HepG2 (cell line): ENCODE data around the gene SPATA33. TPM values are rescaled to one million over a fixed set of nuclear protein-coding genes. Genes with fewer than 3 reads are reported as not detected.

Experiments used
- ARID2 ChIP-seq: sonication (generic); formaldehyde crosslinking; IDR thresholded peaks from 2 replicates; pipeline ENCODE4 v1.8.1; 2022; ENCODE audit warnings: mild to moderate bottlenecking, missing genetic modification reagents, borderline replicate concordance
- CEBPB ChIP-seq: IDR thresholded peaks from 2 replicates; pipeline ENCODE4 v1.6.1; 2011; ENCODE audit warnings: low read depth, low read length, improper control_type of control experiment, borderline replicate concordance
- HNF4G ChIP-seq, 2 experiments: sonication (generic) in 1 of 2; formaldehyde crosslinking in 1 of 2; IDR thresholded peaks; 2 replicates each; pipeline versions ENCODE4 v1.4.0 to v1.6.1; 2011 to 2020; ENCODE audit warnings: borderline replicate concordance in 2 of 2, low read depth in 2 of 2, mild to moderate bottlenecking in 2 of 2, low read length in 1 of 2, missing genetic modification reagents in 1 of 2, moderate library complexity in 1 of 2
- MYNN ChIP-seq: sonication (generic); formaldehyde crosslinking; IDR thresholded peaks from 2 replicates; pipeline ENCODE4 v1.4.0; 2020; ENCODE audit warnings: mild to moderate bottlenecking, low read depth, missing genetic modification reagents
- POLR2A ChIP-seq, 2 experiments: IDR thresholded peaks; 2 replicates each; pipeline ENCODE4 v1.6.1; 2011; ENCODE audit warnings: low read depth in 2 of 2, low read length in 2 of 2, mild to moderate bottlenecking in 1 of 2, moderate library complexity in 1 of 2; ENCODE audit not compliant: insufficient read depth in 1 of 2
- RAD21 ChIP-seq: fragments of 450-650 bp; formaldehyde crosslinking; IDR thresholded peaks from 2 replicates; pipeline ENCODE4 v1.5.0; 2020; ENCODE audit warnings: mild to moderate bottlenecking
- SALL2 ChIP-seq: sonication (generic); formaldehyde crosslinking; IDR thresholded peaks from 2 replicates; pipeline ENCODE4 v1.8.1; 2023; ENCODE audit warnings: mild to moderate bottlenecking, missing genetic modification reagents, inconsistent platforms
- SMARCE1 ChIP-seq: fragments of 450-650 bp; IDR thresholded peaks from 2 replicates; pipeline ENCODE4 v1.6.1; 2017; ENCODE audit warnings: borderline replicate concordance
- STAG1 ChIP-seq: sonication (generic); formaldehyde crosslinking; IDR thresholded peaks from 2 replicates; pipeline ENCODE4 v1.4.0; 2020; ENCODE audit warnings: missing genetic modification reagents
- TMF1 ChIP-seq: sonication (generic); formaldehyde crosslinking; IDR thresholded peaks from 2 replicates; pipeline ENCODE4 v1.8.1; 2022; ENCODE audit warnings: low read depth, missing genetic modification reagents
- ZNF724P ChIP-seq: sonication (generic); formaldehyde crosslinking; IDR thresholded peaks from 2 replicates; pipeline ENCODE4 v1.8.0; 2022; ENCODE audit warnings: missing genetic modification reagents, borderline replicate concordance
- polyA plus RNA-seq, 8 experiments: library from polyadenylated mRNA; depleted of rRNA in 3 of 8; stranded (reverse) in 7 of 8; unstranded in 1 of 8; fragments of >200 nt; fragmentation: Illumina TruSeq in 4 of 8; extraction: Trizol in 4 of 8; gene quantifications; 2 replicates each; pipeline versions ENCODE4 v1.2.1 to v1.2.3, GENCODE V29; 2011 to 2016; ENCODE audit warnings: low read depth in 4 of 8, missing spikeins in 1 of 8, mixed read lengths in 1 of 8; ENCODE audit not compliant: insufficient read depth in 1 of 8
- total RNA-seq, 5 experiments: library from RNA; depleted of rRNA; stranded (reverse); fragments of >200 nt; fragmentation: Illumina TruSeq; extraction: Trizol; gene quantifications; 2 replicates each; pipeline ENCODE4 v1.2.3, GENCODE V29; 2016; ENCODE audit warnings: low read depth in 1 of 5
- TF ChIP-seq, protein P1 (sequence below): sonication (generic); formaldehyde crosslinking; IDR thresholded peaks from 2 replicates; pipeline ENCODE4 v1.8.1; 2022; ENCODE audit warnings: mild to moderate bottlenecking, missing genetic modification reagents
- TF ChIP-seq, protein P2 (sequence below): sonication (generic); formaldehyde crosslinking; IDR thresholded peaks from 2 replicates; pipeline ENCODE4 v1.8.0; 2022; ENCODE audit warnings: missing genetic modification reagents, mild to moderate bottlenecking, inconsistent platforms, borderline replicate concordance
- TF ChIP-seq, protein P3 (sequence below): sonication (generic); formaldehyde crosslinking; IDR thresholded peaks from 2 replicates; pipeline ENCODE4 v1.8.0; 2022; ENCODE audit warnings: mild to moderate bottlenecking, missing genetic modification reagents, moderate library complexity
- TF ChIP-seq, protein P4 (sequence below), 2 experiments: sonication (generic) in 1 of 2; formaldehyde crosslinking in 1 of 2; IDR thresholded peaks; 2 replicates each; pipeline versions ENCODE4 v1.6.1 to v1.9.0; 2014 to 2022; ENCODE audit warnings: antibody characterized with exemption in 1 of 2, borderline replicate concordance in 1 of 2, inconsistent platforms in 1 of 2, low read depth in 1 of 2, missing genetic modification reagents in 1 of 2
- TF ChIP-seq, protein P5 (sequence below): sonication (generic); formaldehyde crosslinking; IDR thresholded peaks from 2 replicates; pipeline ENCODE4 v1.4.0; 2020; ENCODE audit warnings: missing genetic modification reagents

SPATA33 gene
- total and polyA plus RNA-seq, 2 of the 13 experiments (the other 11 are each of a cell fraction or from before 2014, with no cell fraction given): 5.7 to 11.0 TPM

DNA sequence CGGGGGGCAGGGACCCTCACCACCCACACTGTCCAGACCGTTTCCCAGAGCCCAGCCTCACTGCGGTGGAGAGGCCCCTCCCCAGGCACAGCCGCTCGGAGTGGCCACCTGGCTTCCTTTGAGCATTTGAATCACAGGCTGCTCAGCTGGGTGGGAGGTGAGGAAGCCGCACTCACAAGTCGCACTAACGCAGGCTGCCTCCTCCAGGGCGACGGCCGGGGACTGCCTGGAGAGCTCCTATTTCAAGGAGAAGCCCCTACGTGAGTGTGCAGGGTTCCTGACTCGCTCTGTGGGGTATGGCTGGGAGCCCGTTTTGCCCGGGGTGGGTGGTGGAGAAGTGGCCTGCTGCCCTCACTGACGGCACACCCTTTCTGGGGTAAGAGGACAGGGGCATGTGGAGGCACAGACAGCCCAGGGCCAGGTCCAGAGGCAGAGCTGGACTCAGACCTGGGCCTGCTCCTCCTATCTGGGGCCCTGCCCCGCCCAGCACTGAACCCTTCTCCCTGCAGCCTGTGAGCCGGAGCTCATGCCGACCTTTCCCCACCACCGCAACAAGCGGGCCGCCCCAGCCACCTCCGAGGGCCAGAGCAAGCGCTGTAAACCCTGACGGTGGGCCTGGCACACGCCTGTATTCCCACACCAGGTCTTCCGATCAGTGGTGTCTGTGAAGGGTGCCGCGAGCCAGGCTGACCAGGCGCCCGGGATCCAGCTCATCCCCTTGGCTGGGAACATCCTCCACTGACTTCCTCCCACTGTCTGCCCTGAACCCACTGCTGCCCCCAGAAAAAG lies 37.6 kb downstream of the SPATA33 start (continued):
- TF ChIP-seq, protein P1, sequence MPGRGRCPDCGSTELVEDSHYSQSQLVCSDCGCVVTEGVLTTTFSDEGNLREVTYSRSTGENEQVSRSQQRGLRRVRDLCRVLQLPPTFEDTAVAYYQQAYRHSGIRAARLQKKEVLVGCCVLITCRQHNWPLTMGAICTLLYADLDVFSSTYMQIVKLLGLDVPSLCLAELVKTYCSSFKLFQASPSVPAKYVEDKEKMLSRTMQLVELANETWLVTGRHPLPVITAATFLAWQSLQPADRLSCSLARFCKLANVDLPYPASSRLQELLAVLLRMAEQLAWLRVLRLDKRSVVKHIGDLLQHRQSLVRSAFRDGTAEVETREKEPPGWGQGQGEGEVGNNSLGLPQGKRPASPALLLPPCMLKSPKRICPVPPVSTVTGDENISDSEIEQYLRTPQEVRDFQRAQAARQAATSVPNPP (CRISPR knock-in tag): peak; percentile 85
- TF ChIP-seq STAG1 (CRISPR knock-in tag): peak; percentile 14; the same call in 1 of the 2 replicates
- TF ChIP-seq, protein P2, sequence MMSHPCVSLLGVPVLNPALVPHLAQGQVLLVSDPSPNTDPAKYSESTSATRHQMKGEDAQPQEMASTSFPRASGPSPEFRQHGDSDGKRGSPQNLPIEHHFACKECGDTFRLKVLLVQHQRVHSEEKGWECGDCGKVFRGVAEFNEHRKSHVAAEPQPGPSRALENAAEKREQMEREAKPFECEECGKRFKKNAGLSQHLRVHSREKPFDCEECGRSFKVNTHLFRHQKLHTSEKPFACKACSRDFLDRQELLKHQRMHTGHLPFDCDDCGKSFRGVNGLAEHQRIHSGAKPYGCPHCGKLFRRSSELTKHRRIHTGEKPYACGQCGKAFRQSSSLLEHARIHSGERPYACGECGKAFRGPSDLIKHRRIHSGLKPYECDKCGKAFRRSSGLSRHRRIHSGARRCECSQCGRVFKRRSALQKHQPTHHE (CRISPR knock-in tag): 0 out of 2 replicates have a peak, but pooled peaks have one; percentile 46
- TF ChIP-seq RAD21: no peak; the same call in 1 of the 2 replicates
- peak; percentile 41; the same call in 1 of the 2 replicates for TF ChIP-seq HNF4G (IDR thresholded peaks at IDR 0.05; ENCODE audit: borderline replicate concordance, low read depth, low read length)
- no peak; the same call in 1 of the 2 replicates for TF ChIP-seq HNF4G (CRISPR knock-in tag; IDR thresholded peaks at IDR 0.05; ENCODE audit: borderline replicate concordance, low read depth)
- TF ChIP-seq ARID2 (CRISPR knock-in tag): 0 out of 2 replicates have a peak, but pooled peaks have one; percentile 69
- TF ChIP-seq, protein P3, sequence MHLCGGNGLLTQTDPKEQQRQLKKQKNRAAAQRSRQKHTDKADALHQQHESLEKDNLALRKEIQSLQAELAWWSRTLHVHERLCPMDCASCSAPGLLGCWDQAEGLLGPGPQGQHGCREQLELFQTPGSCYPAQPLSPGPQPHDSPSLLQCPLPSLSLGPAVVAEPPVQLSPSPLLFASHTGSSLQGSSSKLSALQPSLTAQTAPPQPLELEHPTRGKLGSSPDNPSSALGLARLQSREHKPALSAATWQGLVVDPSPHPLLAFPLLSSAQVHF (CRISPR knock-in tag): 0 out of 2 replicates have a peak, but pooled peaks have one; percentile 0
- no peak for TF ChIP-seq MYNN (CRISPR knock-in tag)
- TF ChIP-seq CEBPB: no peak
- TF ChIP-seq, protein P4, sequence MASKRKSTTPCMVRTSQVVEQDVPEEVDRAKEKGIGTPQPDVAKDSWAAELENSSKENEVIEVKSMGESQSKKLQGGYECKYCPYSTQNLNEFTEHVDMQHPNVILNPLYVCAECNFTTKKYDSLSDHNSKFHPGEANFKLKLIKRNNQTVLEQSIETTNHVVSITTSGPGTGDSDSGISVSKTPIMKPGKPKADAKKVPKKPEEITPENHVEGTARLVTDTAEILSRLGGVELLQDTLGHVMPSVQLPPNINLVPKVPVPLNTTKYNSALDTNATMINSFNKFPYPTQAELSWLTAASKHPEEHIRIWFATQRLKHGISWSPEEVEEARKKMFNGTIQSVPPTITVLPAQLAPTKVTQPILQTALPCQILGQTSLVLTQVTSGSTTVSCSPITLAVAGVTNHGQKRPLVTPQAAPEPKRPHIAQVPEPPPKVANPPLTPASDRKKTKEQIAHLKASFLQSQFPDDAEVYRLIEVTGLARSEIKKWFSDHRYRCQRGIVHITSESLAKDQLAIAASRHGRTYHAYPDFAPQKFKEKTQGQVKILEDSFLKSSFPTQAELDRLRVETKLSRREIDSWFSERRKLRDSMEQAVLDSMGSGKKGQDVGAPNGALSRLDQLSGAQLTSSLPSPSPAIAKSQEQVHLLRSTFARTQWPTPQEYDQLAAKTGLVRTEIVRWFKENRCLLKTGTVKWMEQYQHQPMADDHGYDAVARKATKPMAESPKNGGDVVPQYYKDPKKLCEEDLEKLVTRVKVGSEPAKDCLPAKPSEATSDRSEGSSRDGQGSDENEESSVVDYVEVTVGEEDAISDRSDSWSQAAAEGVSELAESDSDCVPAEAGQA (IDR thresholded peaks at IDR 0.05; ENCODE audit: low read depth): no peak
- TF ChIP-seq, protein P4 (CRISPR knock-in tag; IDR thresholded peaks at IDR 0.05; ENCODE audit: borderline replicate concordance): no peak
- no peak for TF ChIP-seq SMARCE1
- peak; percentile 87; the same call in 1 of the 2 replicates for TF ChIP-seq TMF1 (CRISPR knock-in tag)
- 0 out of 2 replicates have a peak, but pooled peaks have one; percentile 18 for TF ChIP-seq SALL2 (CRISPR knock-in tag)
- peak in 1 of 2 experiments; percentile 32; a peak in 1 of 4 replicates for TF ChIP-seq POLR2A (IDR thresholded peaks at IDR 0.05; ENCODE audit: insufficient read depth in 1 of 2, low read depth in 2 of 2, low read length in 2 of 2)
- 0 out of 2 replicates have a peak, but pooled peaks have one; percentile 73 for TF ChIP-seq ZNF724P (CRISPR knock-in tag)
- TF ChIP-seq, protein P5, sequence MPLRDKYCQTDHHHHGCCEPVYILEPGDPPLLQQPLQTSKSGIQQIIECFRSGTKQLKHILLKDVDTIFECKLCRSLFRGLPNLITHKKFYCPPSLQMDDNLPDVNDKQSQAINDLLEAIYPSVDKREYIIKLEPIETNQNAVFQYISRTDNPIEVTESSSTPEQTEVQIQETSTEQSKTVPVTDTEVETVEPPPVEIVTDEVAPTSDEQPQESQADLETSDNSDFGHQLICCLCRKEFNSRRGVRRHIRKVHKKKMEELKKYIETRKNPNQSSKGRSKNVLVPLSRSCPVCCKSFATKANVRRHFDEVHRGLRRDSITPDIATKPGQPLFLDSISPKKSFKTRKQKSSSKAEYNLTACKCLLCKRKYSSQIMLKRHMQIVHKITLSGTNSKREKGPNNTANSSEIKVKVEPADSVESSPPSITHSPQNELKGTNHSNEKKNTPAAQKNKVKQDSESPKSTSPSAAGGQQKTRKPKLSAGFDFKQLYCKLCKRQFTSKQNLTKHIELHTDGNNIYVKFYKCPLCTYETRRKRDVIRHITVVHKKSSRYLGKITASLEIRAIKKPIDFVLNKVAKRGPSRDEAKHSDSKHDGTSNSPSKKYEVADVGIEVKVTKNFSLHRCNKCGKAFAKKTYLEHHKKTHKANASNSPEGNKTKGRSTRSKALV (CRISPR knock-in tag): no peak; the same call in 1 of the 2 replicates
